ENCODE measurements around the gene CENPT.

Gene CENPT

DNA sequence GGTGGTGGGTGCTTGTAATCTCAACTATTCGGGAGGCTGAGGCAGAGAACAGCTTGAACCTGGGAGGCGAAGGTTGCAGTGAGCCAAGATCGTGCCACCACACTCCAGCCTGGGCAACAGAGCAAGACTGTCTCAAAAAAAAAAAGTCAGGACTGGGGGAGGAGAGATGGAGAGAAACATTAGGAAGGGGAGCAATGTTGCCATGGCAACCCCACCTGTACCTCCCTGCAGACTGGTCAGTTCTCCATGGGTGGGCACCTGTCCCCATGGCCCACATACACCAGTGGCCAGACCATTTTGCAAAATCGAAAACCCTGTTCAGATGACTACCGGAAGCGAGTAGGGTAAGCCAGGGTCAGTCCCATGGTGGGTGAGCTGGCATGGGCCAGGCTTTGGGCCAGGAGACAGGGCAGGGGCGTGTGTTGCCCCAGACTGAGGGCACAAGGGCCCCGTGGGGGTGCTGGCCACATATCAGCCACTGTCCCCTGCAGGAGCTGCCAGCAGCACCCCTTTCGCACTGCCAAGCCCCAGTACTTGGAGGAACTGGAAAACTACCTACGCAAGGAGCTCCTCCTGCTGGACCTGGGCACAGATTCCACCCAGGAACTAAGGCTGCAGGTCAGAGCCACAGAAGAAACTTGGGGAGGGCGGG, 26.8 kb downstream of the CENPT start:
- H3K9me3 ChIP-seq, result no peaks in the 10 kb centered on the region
- H3K27me3 ChIP-seq, result no peaks in the 10 kb centered on the region
- no peak for TF ChIP-seq CTCF (IDR thresholded peaks at IDR 0.05; ENCODE audit: low read depth, low read length)
- H3K4me3 ChIP-seq (ENCODE audit: low read depth, low read length), result no peak overlapping the region
- no peaks in the 10 kb centered on the region for H3K36me3 ChIP-seq
- no peaks in the 10 kb centered on the region for H3K4me1 ChIP-seq
- no peak for DNase-seq

DNA sequence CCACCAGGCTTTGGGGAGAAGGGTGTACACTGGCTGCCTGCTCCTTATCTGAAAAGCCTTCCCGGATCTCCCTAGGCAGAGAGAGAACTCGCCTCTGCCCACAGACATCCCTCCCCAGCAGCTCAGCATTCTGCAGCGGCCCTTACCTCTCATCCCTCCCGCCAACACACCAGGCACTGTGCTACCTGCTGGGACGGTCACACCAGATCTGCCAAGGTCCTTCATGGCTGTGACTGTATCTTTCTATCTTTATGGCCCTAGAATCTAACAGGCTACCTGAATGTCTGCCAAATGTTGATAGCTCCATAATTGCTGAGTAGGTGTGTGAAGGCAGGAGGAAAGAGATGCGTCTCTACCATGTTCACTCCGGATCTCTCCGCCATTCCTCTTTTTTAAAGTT, 32.9 kb downstream of the CENPT start:
- no peaks in the 10 kb centered on the region for H3K27me3 ChIP-seq
- H3K36me3 ChIP-seq, result no peaks in the 10 kb centered on the region
- DNase-seq, result no peak
- TF ChIP-seq CTCF (IDR thresholded peaks at IDR 0.05; ENCODE audit: low read depth, low read length), result no peak
- no peaks in the 10 kb centered on the region for H3K4me1 ChIP-seq
- H3K9me3 ChIP-seq, result no peaks in the 10 kb centered on the region
- no peak overlapping the region for H3K4me3 ChIP-seq (ENCODE audit: low read depth, low read length)

DNA sequence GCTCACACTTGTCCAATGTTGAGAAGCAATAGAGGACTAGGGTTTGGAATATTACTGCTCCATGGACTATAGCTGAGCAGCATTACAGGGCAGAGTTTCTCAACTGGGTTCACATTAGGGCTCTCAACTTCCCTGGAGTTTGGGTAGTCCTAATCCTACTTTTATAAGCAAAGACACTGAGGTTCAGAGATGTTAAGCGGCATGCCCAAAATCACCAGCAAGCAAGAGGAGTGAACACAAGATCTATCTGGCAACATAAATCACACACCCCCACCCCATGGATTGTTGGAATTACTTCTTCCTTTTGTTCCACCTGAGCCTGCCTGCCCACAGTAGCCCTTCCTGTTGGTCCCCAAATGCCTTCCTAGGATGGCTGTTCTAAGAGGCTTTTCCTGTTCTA, 35.6 kb downstream of the CENPT start:
- H3K27me3 ChIP-seq, result no peaks in the 10 kb centered on the region
- H3K4me3 ChIP-seq (ENCODE audit: low read depth, low read length), result no peak overlapping the region
- H3K36me3 ChIP-seq, result no peaks in the 10 kb centered on the region
- H3K4me1 ChIP-seq, result no peaks in the 10 kb centered on the region
- no peak for DNase-seq
- TF ChIP-seq CTCF (IDR thresholded peaks at IDR 0.05; ENCODE audit: low read depth, low read length), result no peak
- H3K9me3 ChIP-seq, result no peaks in the 10 kb centered on the region

DNA sequence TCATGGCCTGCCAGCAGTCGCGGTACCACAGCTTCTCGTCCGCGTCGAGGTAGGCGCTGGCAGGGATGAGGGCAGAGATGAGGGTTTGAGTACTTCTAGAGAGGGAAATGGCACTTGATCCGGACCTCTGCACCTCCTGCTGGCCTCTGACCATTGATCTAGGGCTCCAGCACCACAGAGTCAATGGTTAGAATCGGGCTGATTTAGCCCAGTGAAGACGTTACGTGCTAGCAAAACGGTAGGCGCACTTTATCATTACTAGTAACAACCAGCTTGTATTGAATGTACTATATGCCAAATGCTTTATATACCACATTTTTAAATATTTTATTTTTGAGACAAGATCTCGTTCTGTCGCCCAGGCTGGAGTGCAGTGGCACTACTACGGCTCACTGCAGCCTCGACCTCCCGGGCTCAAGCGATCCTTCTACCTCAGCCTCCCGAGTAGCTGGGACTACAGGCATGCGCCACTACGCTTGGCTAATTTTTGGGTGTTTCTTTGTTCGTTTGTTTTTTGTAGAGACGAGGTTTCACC, 40.3 kb downstream of the CENPT start:
- peak overlapping the region; percentile 90 for H3K4me3 ChIP-seq (ENCODE audit: low read depth, low read length)
- no peaks in the 10 kb centered on the region for H3K27me3 ChIP-seq
- no peak for DNase-seq

DNA sequence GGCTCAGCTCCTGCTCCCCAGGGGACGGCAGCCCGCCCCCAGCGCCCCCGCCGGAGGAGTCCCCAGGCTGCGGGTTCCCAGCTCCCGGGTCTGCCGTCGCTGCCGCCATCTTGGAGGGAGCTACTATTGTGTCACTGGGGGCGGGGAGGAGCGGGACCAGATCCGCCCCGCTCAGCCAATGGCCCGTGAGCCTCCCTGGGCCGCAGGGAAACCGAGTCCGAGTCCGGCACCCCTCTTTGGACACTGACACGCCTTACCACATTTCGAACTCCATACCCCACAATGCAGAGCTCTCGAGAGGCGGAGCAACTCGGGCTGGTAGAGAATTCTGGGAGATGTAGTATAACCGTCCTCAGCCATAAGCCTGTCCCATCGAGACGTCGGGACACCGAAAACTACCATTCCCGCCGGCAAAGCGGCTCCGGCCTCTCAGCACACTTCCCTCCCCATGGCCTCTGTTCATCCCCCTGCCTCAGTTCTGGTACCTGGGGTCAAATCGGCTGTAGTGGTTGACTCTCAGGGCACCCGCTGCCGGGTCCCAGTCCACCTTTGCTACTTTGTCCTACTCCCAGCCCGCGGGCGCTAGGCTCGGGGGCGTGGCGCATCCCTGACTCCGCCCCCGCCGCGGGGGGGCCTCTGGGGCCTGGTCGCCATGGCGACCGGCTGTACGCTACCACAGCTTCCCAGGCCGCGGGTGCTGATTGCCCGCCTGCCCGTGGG, 40.9 kb downstream of the CENPT start, which contains the start of the genes RANBP10 and TSNAXIP1:
TSS of gene RANBP10 (minus strand) at position 133 of the 720 bp plus-strand sequence. CDS start at position 109, 24 bp downstream.
TSS of gene TSNAXIP1 (plus strand) at position 462 of the 720 bp plus-strand sequence. CDS start 261 bp downstream, outside the sequence.
- no peaks in the 10 kb centered on the region for H3K4me1 ChIP-seq
- peak within 1 kb of the TSS; percentile 90 for H3K4me3 ChIP-seq (ENCODE audit: low read depth, low read length)
- TF ChIP-seq CTCF (IDR thresholded peaks at IDR 0.05; ENCODE audit: low read depth, low read length), result no peak
- peaks cover 17% of the 10 kb centered on the region for H3K36me3 ChIP-seq
- H3K9me3 ChIP-seq, result no peaks in the 10 kb centered on the region
- H3K27me3 ChIP-seq, result no peaks in the 10 kb centered on the region
- peak; percentile 98 for DNase-seq

More for the DNA sequence above, 40.3 kb downstream of the CENPT start:
- Histone ChIP-seq H3K9me3 (no peaks in the 10 kb centered on the region), H3K36me3 (peaks cover 15% of the 10 kb centered on the region), H3K4me1 (no peaks in the 10 kb centered on the region)
- TF ChIP-seq CTCF (IDR thresholded peaks at IDR 0.05; ENCODE audit: low read depth, low read length), result peak; percentile 21; the same call in 1 of the 2 replicates

Measured in BE2C (cell line).